ENCODE data around the gene PRR15L.
"Not testable (repeated sequence)": the region's sequence is repeated elsewhere in the genome, so short reads cannot be mapped to it uniquely, and the experiment has no call there.

The PRR15L gene

GRCh38 chr17:47956791-47957590 is 692 bp downstream of the PRR15L start:
- DNase-seq: no peak

- no peak for DNase-seq
Observed at GRCh38 chr17:47955497-47956461, 1.9 kb downstream of the PRR15L start.

- DNase-seq: no peak
Observed at GRCh38 chr17:47953909-47954308, 3.8 kb downstream of the PRR15L start.

GRCh38 chr17:47952171-47953021 is 5.3 kb downstream of the PRR15L start:
- no peak for DNase-seq

GRCh38 chr17:47950448-47950847 is 7.2 kb downstream of the PRR15L start:
- DNase-seq: no peak

GRCh38 chr17:47949946-47950345 is 7.7 kb downstream of the PRR15L start:
- DNase-seq: no peak

GRCh38 chr17:47949197-47949759 is 8.4 kb downstream of the PRR15L start:
- peak; percentile 81 for DNase-seq

GRCh38 chr17:47948706-47949196 is 8.9 kb downstream of the PRR15L start:
- no peak for DNase-seq

- peak; percentile 78 for DNase-seq
Observed at GRCh38 chr17:47946929-47947397, 10.7 kb downstream of the PRR15L start.

- DNase-seq: no peak
Observed at GRCh38 chr17:47946516-47946915, 11.2 kb downstream of the PRR15L start.

GRCh38 chr17:47945529-47946508 is 11.9 kb downstream of the PRR15L start:
- no peak for DNase-seq

- peak; percentile 25 for DNase-seq
Observed at GRCh38 chr17:47945080-47945479, 12.6 kb downstream of the PRR15L start.

- DNase-seq: no peak
Observed at GRCh38 chr17:47942568-47942967, 15.1 kb downstream of the PRR15L start.

GRCh38 chr17:47942096-47942510 is 15.6 kb downstream of the PRR15L start:
- DNase-seq: no peak

- peak; percentile 96 for DNase-seq
Observed at GRCh38 chr17:47941246-47942095, 16.2 kb downstream of the PRR15L start, which contains the start of gene PNPO. TSS of gene PNPO (plus strand) at chr17:47941571. CDS start at chr17:47941676, 105 bp downstream.

- no peak for DNase-seq
Observed at GRCh38 chr17:47937941-47938340, 19.7 kb downstream of the PRR15L start.

GRCh38 chr17:47935961-47936360 is 21.7 kb downstream of the PRR15L start:
- DNase-seq: no peak

GRCh38 chr17:47935468-47935867 is 22.2 kb downstream of the PRR15L start:
- DNase-seq: not testable (repeated sequence)

- DNase-seq: no peak
Observed at GRCh38 chr17:47934856-47935255, 22.8 kb downstream of the PRR15L start.

- no peak for DNase-seq
Observed at GRCh38 chr17:47931848-47932247, 25.8 kb downstream of the PRR15L start.

Measured in CD4-positive, alpha-beta T cell treated with Interleukin-12 subunit alpha and Interleukin-12 subunit beta, for 1 hour (primary cell).